ENCODE measurements around the gene WDR48.

DNA sequence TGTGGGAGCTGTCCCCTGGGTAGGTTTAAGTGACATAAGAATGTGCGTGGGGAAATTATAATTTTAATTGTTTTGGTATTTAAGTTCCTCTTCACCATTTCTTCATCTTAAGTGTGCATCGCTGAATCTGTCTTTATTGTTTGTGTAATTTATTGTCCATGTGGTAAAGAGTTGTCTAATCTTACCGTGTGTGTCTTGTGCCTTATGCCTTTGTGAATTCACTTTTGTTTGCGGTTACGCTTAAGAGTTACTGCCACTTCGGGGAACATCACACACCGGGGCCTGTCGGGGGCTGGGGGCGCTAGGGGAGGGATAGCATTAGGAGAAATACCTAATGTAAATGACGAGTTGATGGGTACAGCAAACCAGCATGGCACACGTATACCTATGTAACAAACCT, 767 bp downstream of the WDR48 start:
- TF ChIP-seq CTCF (IDR thresholded peaks at IDR 0.05): no peak
- TF ChIP-seq POLR2A (IDR thresholded peaks at IDR 0.05): no peak

Data from thyroid gland (tissue), 4 donors.